NOMO-1 treated with dmso at 0.1 percent for 144 hours (cell line): ENCODE data around the gene C2CD2.

Source experiments
- DNase-seq: peaks from one replicate; lab custom pipeline; 2025; ENCODE audit not compliant: unreplicated experiment; lab: John Stamatoyannopoulos, UW

Gene C2CD2

GRCh38 chr21:41848958-41849580 lies 104.7 kb downstream of the C2CD2 start:
- DNase-seq, result no peak

GRCh38 chr21:41848533-41848932 lies 105.3 kb downstream of the C2CD2 start:
- no peak for DNase-seq

- no peak for DNase-seq
Measured at GRCh38 chr21:41847066-41847804, 106.6 kb downstream of the C2CD2 start.

- no peak for DNase-seq
Measured at GRCh38 chr21:41846536-41846935, 107.3 kb downstream of the C2CD2 start.

- DNase-seq, result no peak
Measured at GRCh38 chr21:41846033-41846317, 107.8 kb downstream of the C2CD2 start.

GRCh38 chr21:41845310-41846032 lies 108.3 kb downstream of the C2CD2 start:
- no peak for DNase-seq

- no peak for DNase-seq
Measured at GRCh38 chr21:41843584-41843983, 110.2 kb downstream of the C2CD2 start.

- no peak for DNase-seq
Measured at GRCh38 chr21:41840880-41841279, 112.9 kb downstream of the C2CD2 start.

GRCh38 chr21:41839387-41840000 lies 114.3 kb downstream of the C2CD2 start:
- DNase-seq, result no peak

GRCh38 chr21:41837756-41838297 lies 116.0 kb downstream of the C2CD2 start:
- no peak for DNase-seq

GRCh38 chr21:41836166-41837015 lies 117.4 kb downstream of the C2CD2 start:
- no peak for DNase-seq

- DNase-seq, result no peak
Measured at GRCh38 chr21:41835711-41836154, 118.1 kb downstream of the C2CD2 start.
